Calu3 (cell line): ENCODE data around the gene MARK3. TPM values are rescaled to one million over a fixed set of nuclear protein-coding genes. Genes with fewer than 3 reads are reported as not detected.

Experiments
- BruUV-seq: library from RNA; stranded (reverse); fragments of 400-500 nt; replicated peaks from 2 replicates; lab custom pipeline; 2021; lab: Mats Ljungman, UMichigan
- CTCF ChIA-PET: fragments of 300-600 bp; sonication (Branson Sonifier 250); formaldehyde crosslinking; loops from one replicate; lab custom pipeline; 2022; ENCODE audit warnings: antibody characterized with exemption; lab: Charles Lee
- DNase-seq: peaks from one replicate; pipeline ENCODE4 v3.0.0; 2022
- H3K27ac Mint-ChIP-seq: one replicate; pipeline ENCODE4 v1.8.0; 2022; ENCODE audit warnings: mixed read lengths; ENCODE audit not compliant: unreplicated experiment
- H3K27me3 Mint-ChIP-seq: one replicate; pipeline ENCODE4 v1.8.0; 2022; ENCODE audit warnings: mixed read lengths; ENCODE audit not compliant: unreplicated experiment
- H3K36me3 Mint-ChIP-seq: one replicate; pipeline ENCODE4 v1.8.0; 2022; ENCODE audit warnings: mild to moderate bottlenecking, moderate library complexity, mixed read lengths; ENCODE audit not compliant: insufficient read depth, unreplicated experiment
- H3K4me1 Mint-ChIP-seq: one replicate; pipeline ENCODE4 v1.8.0; 2022; ENCODE audit warnings: mild to moderate bottlenecking, low read depth, mixed read lengths; ENCODE audit not compliant: unreplicated experiment
- H3K4me3 Mint-ChIP-seq: one replicate; pipeline ENCODE4 v1.8.0; 2022; ENCODE audit warnings: mild to moderate bottlenecking, low read depth, moderate library complexity, mixed read lengths; ENCODE audit not compliant: unreplicated experiment
- H3K9me3 Mint-ChIP-seq: one replicate; pipeline ENCODE4 v1.8.0; 2022; ENCODE audit warnings: low read depth, mixed read lengths; ENCODE audit not compliant: unreplicated experiment
- CTCF ChIP-seq: fragments of 200-600 bp; IDR thresholded peaks from one replicate; pipeline ENCODE4 v1.8.0; 2022; ENCODE audit warnings: antibody characterized with exemption; ENCODE audit not compliant: unreplicated experiment
- intact Hi-C: fragments of 100-400 bp; cut with micrococcal nuclease; formaldehyde crosslinking; loops from one replicate; pipeline ENCODE4 v1.10.0; 2022; ENCODE audit not compliant: unreplicated experiment
- total RNA-seq: library from RNA; stranded (reverse); gene quantifications from 2 replicates; pipeline ENCODE4 v1.2.3, GENCODE V29; 2022

Gene MARK3
- total RNA-seq, 1 experiment from 2014 or later, result 76.0 TPM

DNA sequence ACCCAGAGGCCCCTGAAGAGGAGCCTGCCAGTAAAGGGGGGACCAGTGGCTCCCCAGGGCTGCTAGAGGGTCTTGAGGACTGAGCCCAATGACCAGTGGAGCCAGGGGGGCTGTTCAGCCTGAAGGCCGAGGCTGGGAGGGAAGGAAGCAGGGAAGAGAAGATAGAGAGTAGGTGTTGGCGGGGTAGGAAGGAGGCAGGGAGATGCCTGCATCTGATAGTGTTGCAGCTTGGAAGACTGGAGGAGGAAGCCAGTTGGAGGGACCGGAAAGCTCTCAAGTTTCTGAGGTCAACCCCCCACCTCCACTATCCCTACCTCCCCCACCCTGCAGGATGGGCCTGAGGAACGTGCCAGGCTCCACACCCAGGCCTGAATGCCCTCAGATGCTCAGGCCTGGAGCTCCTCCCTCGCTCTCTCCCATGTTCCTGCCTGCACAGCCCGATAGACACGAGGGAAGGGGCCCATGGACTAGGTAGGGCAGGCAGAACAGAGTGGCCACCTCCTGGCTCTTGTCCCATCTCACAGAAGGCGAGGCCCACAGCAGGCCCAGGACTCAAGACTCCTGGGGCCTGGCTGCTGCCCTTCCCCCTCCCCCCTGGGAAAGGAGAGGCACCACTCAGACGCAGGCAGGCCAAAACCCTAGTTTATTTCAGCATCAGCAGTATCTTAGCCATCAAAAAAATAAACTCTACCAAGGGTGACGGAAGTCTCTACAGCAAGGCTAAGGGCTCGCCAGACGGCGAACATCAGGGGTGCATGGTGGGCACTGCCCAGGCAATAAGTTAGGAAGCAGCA lies 134.0 kb downstream of the MARK3 start:
- Mint-ChIP-seq H3K9me3 (no peaks in the 10 kb centered on the region), H3K36me3 (peaks cover 37% of the 10 kb centered on the region), H3K4me3 (no peak overlapping the region), H3K27ac (peak overlapping the region; percentile 18), H3K27me3 (no peaks in the 10 kb centered on the region), H3K4me1 (peaks cover 5% of the 10 kb centered on the region)
- CTCF ChIA-PET, result interaction anchor here (0.9 to 2.5 kb wide), 5 partner anchors 9 to 28 kb away, joined by 3 to 23 read pairs (median 4); partner anchors contain the start of gene TRMT61A
- TF ChIP-seq CTCF, result no peak
- no TSS peak for BruUV-seq
- intact Hi-C loops, result loop anchor here (2.0 kb wide), 1 partner anchor 28 kb away; no protein-coding TSS in a partner anchor
- no peak for DNase-seq

DNA sequence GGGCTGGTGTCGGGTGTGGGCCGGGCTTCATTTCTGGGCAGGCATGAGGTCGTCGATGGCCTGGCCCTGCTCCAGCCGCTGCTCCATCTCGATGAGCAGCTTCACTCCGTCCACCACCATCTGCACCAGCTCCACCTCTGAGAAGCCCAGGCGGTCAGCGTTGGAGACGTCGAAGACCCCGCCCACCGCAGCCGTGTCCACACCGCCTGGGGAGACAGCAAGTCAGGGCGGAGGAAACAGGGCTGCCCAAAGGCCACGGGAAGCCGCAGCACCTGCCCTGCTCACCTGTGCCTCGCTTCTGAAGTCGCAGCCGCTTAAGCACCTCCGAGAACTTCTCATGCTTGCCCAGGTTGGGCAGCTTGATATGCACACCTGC lies 134.6 kb downstream of the MARK3 start:
- no peak for DNase-seq
- no peak overlapping the region for H3K27ac Mint-ChIP-seq
- CTCF ChIA-PET, result interaction anchor here (2.5 kb wide), 1 partner anchor 27 kb away, joined by 23 read pairs; no protein-coding TSS in a partner anchor
- no peaks in the 10 kb centered on the region for H3K27me3 Mint-ChIP-seq
- H3K4me1 Mint-ChIP-seq, result peaks cover 9% of the 10 kb centered on the region
- H3K9me3 Mint-ChIP-seq, result no peaks in the 10 kb centered on the region
- peaks cover 32% of the 10 kb centered on the region for H3K36me3 Mint-ChIP-seq
- TSS peak; percentile 66 for BruUV-seq
- TF ChIP-seq CTCF, result no peak
- no peak overlapping the region for H3K4me3 Mint-ChIP-seq
- intact Hi-C loops, result loop anchor here (2.0 kb wide), 1 partner anchor 27 kb away; no protein-coding TSS in a partner anchor

DNA sequence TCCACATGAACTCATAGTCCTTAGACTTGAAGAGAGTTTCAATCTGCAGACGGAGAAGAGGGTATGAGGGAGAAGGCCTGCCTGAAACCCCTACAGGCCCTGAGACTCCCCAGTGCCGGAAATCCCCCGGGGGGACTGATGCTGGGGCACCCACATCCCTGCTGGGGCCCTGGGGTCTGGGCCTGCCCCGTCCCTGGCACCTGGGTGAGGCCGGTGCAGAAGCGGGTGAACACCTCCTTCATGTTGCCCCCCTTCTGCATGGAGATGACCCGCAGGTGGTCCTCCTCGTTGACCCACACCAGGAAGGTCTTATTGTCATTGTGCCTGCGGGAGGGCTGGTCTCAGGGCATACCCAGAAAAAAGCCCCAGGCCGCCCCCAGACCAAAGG lies 135.0 kb downstream of the MARK3 start:
- TF ChIP-seq CTCF, result no peak
- BruUV-seq, result no TSS peak
- CTCF ChIA-PET, result no interaction called here
- intact Hi-C loops, result no loop called here
- no peak for DNase-seq
- Mint-ChIP-seq H3K4me3 (no peak overlapping the region), H3K36me3 (peaks cover 29% of the 10 kb centered on the region), H3K4me1 (peaks cover 13% of the 10 kb centered on the region), H3K9me3 (no peaks in the 10 kb centered on the region), H3K27me3 (no peaks in the 10 kb centered on the region), H3K27ac (no peak overlapping the region)

DNA sequence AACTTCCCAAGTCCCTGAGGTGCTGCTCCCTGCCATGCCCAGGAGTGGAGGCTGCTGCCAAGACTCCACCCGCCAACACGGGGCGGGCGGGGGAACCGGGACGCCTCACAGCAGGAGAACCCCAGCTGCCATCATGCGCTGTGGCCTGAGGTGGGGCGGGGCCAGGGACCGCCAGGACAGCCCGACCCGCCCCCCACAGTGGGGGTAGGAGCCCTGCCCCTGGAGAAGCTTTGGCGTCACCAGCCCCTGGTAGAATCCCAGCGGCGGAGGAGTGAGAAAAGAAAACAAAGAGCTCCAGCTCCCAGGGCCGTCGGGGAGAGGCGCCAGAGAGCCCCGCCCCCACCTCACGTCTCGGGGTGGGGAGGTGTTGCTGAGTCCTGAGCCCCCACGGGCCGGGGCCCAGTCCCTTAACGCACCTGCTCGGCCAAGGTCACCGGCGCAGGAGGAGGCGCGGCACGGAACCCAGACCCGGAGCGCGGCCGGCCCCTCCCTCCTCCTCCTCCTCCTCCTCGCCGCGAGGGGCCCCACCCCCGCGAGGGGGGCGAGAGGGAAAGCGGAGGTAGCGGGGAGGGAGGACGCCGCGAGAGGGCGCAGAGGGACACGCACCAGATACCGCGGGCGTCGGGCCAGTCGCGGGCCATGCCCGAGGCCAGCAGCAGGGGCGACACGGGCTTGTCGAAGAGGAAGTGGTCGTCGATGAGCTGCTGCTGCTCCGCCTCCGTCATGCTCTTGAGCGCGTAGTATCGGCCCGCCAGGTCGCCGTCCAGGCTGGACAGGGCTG lies 135.6 kb downstream of the MARK3 start:
- Mint-ChIP-seq H3K27ac (no peak overlapping the region), H3K27me3 (no peaks in the 10 kb centered on the region), H3K36me3 (peaks cover 29% of the 10 kb centered on the region), H3K4me1 (peaks cover 19% of the 10 kb centered on the region), H3K4me3 (peak overlapping the region; percentile 40), H3K9me3 (no peaks in the 10 kb centered on the region)
- TF ChIP-seq CTCF, result peak; percentile 56
- peak; percentile 62 for DNase-seq
- intact Hi-C loops, result no loop called here
- CTCF ChIA-PET, result interaction anchor here (0.7 to 0.8 kb wide), 2 partner anchors 24 to 26 kb away, joined by 3 read pairs; no protein-coding TSS in a partner anchor
- no TSS peak for BruUV-seq
